PC-9 (cell line): ENCODE results near the gene PSMA6.
"Not testable (repeated sequence)": the region's sequence is repeated elsewhere in the genome, so short reads cannot be mapped to it uniquely, and the experiment has no call there.

Experiments
- EZH2 ChIP-seq: fragments of 200-600 bp; sonication (generic); IDR thresholded peaks from 2 replicates; pipeline ENCODE4 v1.8.0; 2017; ENCODE audit warnings: antibody characterized with exemption, low read depth
- TF ChIP-seq, protein P1 (sequence below): fragments of 200-600 bp; sonication (generic); conservative IDR thresholded peaks from 2 replicates; pipeline ENCODE4 v1.6.1; 2017; ENCODE audit warnings: mixed run types, antibody characterized with exemption, mild to moderate bottlenecking, moderate library complexity

- TF ChIP-seq, protein P1, sequence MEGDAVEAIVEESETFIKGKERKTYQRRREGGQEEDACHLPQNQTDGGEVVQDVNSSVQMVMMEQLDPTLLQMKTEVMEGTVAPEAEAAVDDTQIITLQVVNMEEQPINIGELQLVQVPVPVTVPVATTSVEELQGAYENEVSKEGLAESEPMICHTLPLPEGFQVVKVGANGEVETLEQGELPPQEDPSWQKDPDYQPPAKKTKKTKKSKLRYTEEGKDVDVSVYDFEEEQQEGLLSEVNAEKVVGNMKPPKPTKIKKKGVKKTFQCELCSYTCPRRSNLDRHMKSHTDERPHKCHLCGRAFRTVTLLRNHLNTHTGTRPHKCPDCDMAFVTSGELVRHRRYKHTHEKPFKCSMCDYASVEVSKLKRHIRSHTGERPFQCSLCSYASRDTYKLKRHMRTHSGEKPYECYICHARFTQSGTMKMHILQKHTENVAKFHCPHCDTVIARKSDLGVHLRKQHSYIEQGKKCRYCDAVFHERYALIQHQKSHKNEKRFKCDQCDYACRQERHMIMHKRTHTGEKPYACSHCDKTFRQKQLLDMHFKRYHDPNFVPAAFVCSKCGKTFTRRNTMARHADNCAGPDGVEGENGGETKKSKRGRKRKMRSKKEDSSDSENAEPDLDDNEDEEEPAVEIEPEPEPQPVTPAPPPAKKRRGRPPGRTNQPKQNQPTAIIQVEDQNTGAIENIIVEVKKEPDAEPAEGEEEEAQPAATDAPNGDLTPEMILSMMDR = not testable (repeated sequence)
- TF ChIP-seq EZH2 = not testable (repeated sequence)
These were observed 44.0 kb downstream of the PSMA6 start for GRCh38 chr14:35336171-35336493.
